ENCODE data around the gene ZNF892.

Gene ZNF892

DNA sequence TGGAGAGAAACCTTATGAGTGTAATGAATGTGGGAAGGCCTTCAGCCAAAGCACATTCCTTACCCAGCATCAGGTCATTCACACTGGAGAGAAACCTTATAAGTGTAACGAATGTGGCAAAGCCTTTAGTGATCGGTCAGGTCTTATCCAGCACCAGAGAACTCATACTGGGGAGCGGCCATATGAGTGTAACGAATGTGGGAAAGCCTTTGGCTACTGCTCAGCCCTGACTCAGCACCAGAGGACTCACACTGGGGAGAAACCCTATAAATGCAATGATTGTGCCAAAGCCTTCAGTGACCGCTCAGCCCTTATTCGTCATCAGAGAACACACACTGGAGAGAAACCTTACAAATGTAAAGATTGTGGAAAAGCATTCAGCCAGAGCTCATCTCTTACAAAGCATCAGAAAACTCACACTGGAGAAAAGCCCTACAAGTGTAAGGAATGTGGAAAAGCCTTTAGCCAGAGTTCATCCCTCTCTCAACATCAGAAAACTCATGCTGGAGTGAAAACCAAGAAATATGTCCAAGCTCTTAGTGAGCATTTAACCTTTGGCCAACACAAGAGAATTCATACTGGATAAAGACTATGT is 7.8 kb downstream of the ZNF892 start:
- Histone ChIP-seq H3K4me1 (ENCODE audit: insufficient read depth, poor library complexity, severe bottlenecking) (no peaks in the 10 kb centered on the region), H3K9me3 (ENCODE audit: severe bottlenecking) (peaks cover 45% of the 10 kb centered on the region), H3K4me3 (ENCODE audit: severe bottlenecking) (no peak overlapping the region), H3K27ac (ENCODE audit: poor library complexity, severe bottlenecking) (no peak overlapping the region), H3K36me3 (ENCODE audit: low read depth) (peaks cover 69% of the 10 kb centered on the region), H3K27me3 (ENCODE audit: insufficient read depth, poor library complexity, severe bottlenecking) (no peaks in the 10 kb centered on the region)
- DNase-seq (ENCODE audit: low spot score), result no peak
- no peak for TF ChIP-seq CTCF (IDR thresholded peaks at IDR 0.05; ENCODE audit: poor library complexity, severe bottlenecking)
- ATAC-seq (ENCODE audit: low read depth), result no peak

GRCh38 chr2:95220449-95220848 is 13.1 kb downstream of the ZNF892 start:
- H3K9me3 ChIP-seq (ENCODE audit: severe bottlenecking), result peaks cover 28% of the 10 kb centered on the region
- peaks cover 16% of the 10 kb centered on the region for H3K36me3 ChIP-seq (ENCODE audit: low read depth)
- H3K27me3 ChIP-seq (ENCODE audit: insufficient read depth, poor library complexity, severe bottlenecking), result no peaks in the 10 kb centered on the region

DNA sequence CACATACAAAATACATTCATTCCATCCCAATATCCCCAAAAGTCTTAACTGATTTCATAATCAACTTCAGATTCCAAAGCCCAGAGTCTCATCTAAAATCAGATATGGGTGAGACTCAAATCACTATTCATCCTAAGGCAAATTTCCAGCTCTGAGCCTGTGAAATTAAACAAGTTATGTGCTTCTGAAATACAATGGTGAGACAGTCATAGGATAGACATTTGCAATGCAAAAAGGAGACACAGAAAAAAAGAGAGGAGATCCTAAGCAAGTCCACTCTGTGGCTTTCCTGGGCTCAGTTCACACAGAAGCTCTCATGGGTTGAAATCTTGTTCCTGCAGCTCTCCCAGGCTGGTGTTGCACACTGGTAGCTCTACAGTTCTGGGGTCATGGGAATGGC is 18.3 kb downstream of the ZNF892 start:
- Histone ChIP-seq H3K4me1 (ENCODE audit: insufficient read depth, poor library complexity, severe bottlenecking) (no peaks in the 10 kb centered on the region), H3K27ac (ENCODE audit: poor library complexity, severe bottlenecking) (no peak overlapping the region), H3K4me3 (ENCODE audit: severe bottlenecking) (no peak overlapping the region), H3K36me3 (ENCODE audit: low read depth) (no peaks in the 10 kb centered on the region), H3K27me3 (ENCODE audit: insufficient read depth, poor library complexity, severe bottlenecking) (no peaks in the 10 kb centered on the region), H3K9me3 (ENCODE audit: severe bottlenecking) (peaks cover 4% of the 10 kb centered on the region)
- no peak for DNase-seq (ENCODE audit: low spot score)
- no peak for TF ChIP-seq CTCF (IDR thresholded peaks at IDR 0.05; ENCODE audit: poor library complexity, severe bottlenecking)
- ATAC-seq (ENCODE audit: low read depth), result no peak

More at GRCh38 chr2:95220449-95220848, 13.1 kb downstream of the ZNF892 start:
- H3K4me3 ChIP-seq (ENCODE audit: severe bottlenecking), result no peak overlapping the region
- no peak for TF ChIP-seq CTCF (IDR thresholded peaks at IDR 0.05; ENCODE audit: poor library complexity, severe bottlenecking)
- H3K4me1 ChIP-seq (ENCODE audit: insufficient read depth, poor library complexity, severe bottlenecking), result no peaks in the 10 kb centered on the region
- no peak for ATAC-seq (ENCODE audit: low read depth)
- H3K27ac ChIP-seq (ENCODE audit: poor library complexity, severe bottlenecking), result no peak overlapping the region
- DNase-seq (ENCODE audit: low spot score), result no peak

DNA sequence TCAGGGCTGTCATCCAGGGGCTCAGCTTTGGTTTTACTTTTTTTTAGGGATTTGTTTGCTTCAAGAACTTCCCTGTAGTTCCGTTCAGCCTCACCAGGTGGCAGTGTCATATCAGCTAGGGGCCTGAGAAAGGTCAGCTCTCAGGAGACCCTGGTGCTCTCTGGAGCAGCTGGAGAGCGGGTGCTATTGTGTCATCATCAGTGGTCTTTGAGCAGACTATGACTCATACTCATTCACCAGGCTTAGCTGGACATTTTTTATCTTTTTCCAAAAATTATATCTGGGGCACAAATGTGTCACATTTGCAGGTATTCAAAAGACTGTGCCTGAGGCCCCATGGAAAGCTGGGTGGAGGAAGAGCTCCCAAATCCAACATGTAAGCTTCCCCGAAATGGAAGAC is 24.4 kb downstream of the ZNF892 start:
- peak; percentile 97 for TF ChIP-seq CTCF (IDR thresholded peaks at IDR 0.05; ENCODE audit: poor library complexity, severe bottlenecking)
- no peaks in the 10 kb centered on the region for H3K36me3 ChIP-seq (ENCODE audit: low read depth)
- no peak overlapping the region for H3K27ac ChIP-seq (ENCODE audit: poor library complexity, severe bottlenecking)
- DNase-seq (ENCODE audit: low spot score) (peak; percentile 61), ATAC-seq (ENCODE audit: low read depth) (peak; percentile 44; the same call in 2 of the 3 replicates)
- no peaks in the 10 kb centered on the region for H3K27me3 ChIP-seq (ENCODE audit: insufficient read depth, poor library complexity, severe bottlenecking)
- no peak overlapping the region for H3K4me3 ChIP-seq (ENCODE audit: severe bottlenecking)
- no peaks in the 10 kb centered on the region for H3K4me1 ChIP-seq (ENCODE audit: insufficient read depth, poor library complexity, severe bottlenecking)
- no peaks in the 10 kb centered on the region for H3K9me3 ChIP-seq (ENCODE audit: severe bottlenecking)

- DNase-seq (ENCODE audit: low spot score), result no peak
- TF ChIP-seq CTCF (IDR thresholded peaks at IDR 0.05; ENCODE audit: poor library complexity, severe bottlenecking), result no peak
- ATAC-seq (ENCODE audit: low read depth), result no peak
Measured at GRCh38 chr2:95232232-95232631, 24.9 kb downstream of the ZNF892 start.

More at GRCh38 chr2:95232232-95232631, 24.9 kb downstream of the ZNF892 start:
- H3K9me3 ChIP-seq (ENCODE audit: severe bottlenecking), result no peaks in the 10 kb centered on the region
- H3K36me3 ChIP-seq (ENCODE audit: low read depth), result no peaks in the 10 kb centered on the region
- no peak overlapping the region for H3K4me3 ChIP-seq (ENCODE audit: severe bottlenecking)
- H3K27me3 ChIP-seq (ENCODE audit: insufficient read depth, poor library complexity, severe bottlenecking), result no peaks in the 10 kb centered on the region
- no peak overlapping the region for H3K27ac ChIP-seq (ENCODE audit: poor library complexity, severe bottlenecking)
- no peaks in the 10 kb centered on the region for H3K4me1 ChIP-seq (ENCODE audit: insufficient read depth, poor library complexity, severe bottlenecking)

Measured in RWPE2 (cell line).